ENCODE data around the gene UGT1A8.

UGT1A8 gene

GRCh38 chr2:233772583-233772982 lies 155.2 kb downstream of the UGT1A8 start:
- in situ Hi-C loops (cut with HindIII; ENCODE audit: low pct_ligation_motif_present, low sequenced_read_pairs): no loop called here
- no peak overlapping the region for H3K4me3 ChIP-seq (ENCODE audit: low read depth, low read length)

GRCh38 chr2:233773854-233774253 lies 156.4 kb downstream of the UGT1A8 start:
- Histone ChIP-seq H3K27ac (no peak overlapping the region), H3K4me3 (ENCODE audit: low read depth, low read length) (no peak overlapping the region), H3K27me3 (replicated peaks) (no peaks in the 10 kb centered on the region), H3K36me3 (replicated peaks) (no peaks in the 10 kb centered on the region)
- no peak for TF ChIP-seq CTCF (IDR thresholded peaks at IDR 0.05; ENCODE audit: low read depth, low read length, missing control alignments)
- in situ Hi-C loops (cut with HindIII; ENCODE audit: low pct_ligation_motif_present, low sequenced_read_pairs): no loop called here
- DNase-seq: no peak

More at GRCh38 chr2:233772583-233772982, 155.2 kb downstream of the UGT1A8 start:
- TF ChIP-seq CTCF (IDR thresholded peaks at IDR 0.05; ENCODE audit: low read depth, low read length, missing control alignments): no peak
- Histone ChIP-seq H3K27me3 (replicated peaks) (no peaks in the 10 kb centered on the region), H3K27ac (no peak overlapping the region), H3K36me3 (replicated peaks) (no peaks in the 10 kb centered on the region)
- DNase-seq: no peak

- no peak for DNase-seq
- in situ Hi-C loops (cut with HindIII; ENCODE audit: low pct_ligation_motif_present, low sequenced_read_pairs): no loop called here
- no peak overlapping the region for H3K4me3 ChIP-seq (ENCODE audit: low read depth, low read length)
- H3K27ac ChIP-seq: no peak overlapping the region
- no peaks in the 10 kb centered on the region for H3K27me3 ChIP-seq (replicated peaks)
- no peaks in the 10 kb centered on the region for H3K36me3 ChIP-seq (replicated peaks)
- TF ChIP-seq CTCF (IDR thresholded peaks at IDR 0.05; ENCODE audit: low read depth, low read length, missing control alignments): no peak
These were observed 158.0 kb downstream of the UGT1A8 start for GRCh38 chr2:233775414-233775813.

- Histone ChIP-seq H3K36me3 (replicated peaks) (no peaks in the 10 kb centered on the region), H3K27me3 (replicated peaks) (no peaks in the 10 kb centered on the region), H3K27ac (no peak within 1 kb of the TSS), H3K4me3 (ENCODE audit: low read depth, low read length) (no peak within 1 kb of the TSS)
- in situ Hi-C loops (cut with HindIII; ENCODE audit: low pct_ligation_motif_present, low sequenced_read_pairs): no loop called here
- no peak for TF ChIP-seq CTCF (IDR thresholded peaks at IDR 0.05; ENCODE audit: low read depth, low read length, missing control alignments)
- DNase-seq: no peak
These were observed 160.6 kb downstream of the UGT1A8 start, which contains the start of gene MROH2A for GRCh38 chr2:233778030-233778429. MROH2A (plus strand) TSS chr2:233778330; CDS start chr2:233779359, 1,029 bp downstream.

GRCh38 chr2:233779722-233780121 lies 162.3 kb downstream of the UGT1A8 start:
- in situ Hi-C loops (cut with HindIII; ENCODE audit: low pct_ligation_motif_present, low sequenced_read_pairs): no loop called here
- no peak overlapping the region for H3K4me3 ChIP-seq (ENCODE audit: low read depth, low read length)
- no peaks in the 10 kb centered on the region for H3K27me3 ChIP-seq (replicated peaks)
- H3K36me3 ChIP-seq (replicated peaks): no peaks in the 10 kb centered on the region
- no peak overlapping the region for H3K27ac ChIP-seq
- DNase-seq: no peak
- TF ChIP-seq CTCF (IDR thresholded peaks at IDR 0.05; ENCODE audit: low read depth, low read length, missing control alignments): no peak

- no peak for TF ChIP-seq CTCF (IDR thresholded peaks at IDR 0.05; ENCODE audit: low read depth, low read length, missing control alignments)
These were observed 163.3 kb downstream of the UGT1A8 start for GRCh38 chr2:233780771-233781170.

More at GRCh38 chr2:233780771-233781170, 163.3 kb downstream of the UGT1A8 start:
- Histone ChIP-seq H3K27ac (no peak overlapping the region), H3K4me3 (ENCODE audit: low read depth, low read length) (no peak overlapping the region), H3K27me3 (replicated peaks) (no peaks in the 10 kb centered on the region), H3K36me3 (replicated peaks) (no peaks in the 10 kb centered on the region)
- DNase-seq: no peak
- in situ Hi-C loops (cut with HindIII; ENCODE audit: low pct_ligation_motif_present, low sequenced_read_pairs): no loop called here
